ENCODE measurements around the gene DNAH12.

Gene DNAH12

GRCh38 chr3:57544181-57545125 lies at the start of gene DNAH12:
Gene DNAH12, minus strand, starts transcription at chr3:57544344. Its CDS starts 1,474 bp downstream, at chr3:57542870.
- DNase-seq (ENCODE audit: low read depth in 4 of 4, low spot score in 1 of 4), result no peak

- no peak for DNase-seq (ENCODE audit: low read depth in 4 of 4, low spot score in 1 of 4)
These were observed 48.2 kb upstream of the DNAH12 start for GRCh38 chr3:57592306-57592705.

GRCh38 chr3:57587905-57588304 lies 43.8 kb upstream of the DNAH12 start:
- DNase-seq (ENCODE audit: low read depth in 4 of 4, low spot score in 1 of 4), result no peak

DNA sequence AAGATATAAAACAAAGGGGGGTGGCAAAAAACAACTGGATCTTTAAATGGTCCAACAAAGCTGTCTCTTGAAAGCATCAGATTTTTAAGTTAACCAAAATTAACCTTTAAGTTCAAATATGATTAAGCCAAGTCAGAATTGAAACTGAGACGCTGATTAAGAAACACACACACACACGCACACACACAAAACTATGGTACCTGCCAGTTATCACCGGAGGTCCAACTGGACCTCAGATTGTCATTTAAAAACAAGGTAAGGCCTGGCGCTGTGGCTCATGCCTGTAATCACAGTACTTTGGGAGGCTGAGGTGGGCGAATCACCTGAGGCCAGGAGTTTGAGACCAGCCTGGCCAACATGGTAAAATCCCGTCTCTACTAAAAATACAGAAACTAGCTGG lies 42.6 kb upstream of the DNAH12 start:
- no peak for DNase-seq (ENCODE audit: low read depth in 4 of 4, low spot score in 1 of 4)

- no peak for DNase-seq (ENCODE audit: low read depth in 4 of 4, low spot score in 1 of 4)
These were observed 39.4 kb upstream of the DNAH12 start for GRCh38 chr3:57583544-57583943.

GRCh38 chr3:57582474-57583168 lies 38.5 kb upstream of the DNAH12 start:
- no peak for DNase-seq (ENCODE audit: low read depth in 4 of 4, low spot score in 1 of 4)

- no peak for DNase-seq (ENCODE audit: low read depth in 4 of 4, low spot score in 1 of 4)
These were observed 33.7 kb upstream of the DNAH12 start for GRCh38 chr3:57577801-57578200.

GRCh38 chr3:57575966-57576626 lies 32.0 kb upstream of the DNAH12 start:
- DNase-seq (ENCODE audit: low read depth in 4 of 4, low spot score in 1 of 4), result no peak

DNA sequence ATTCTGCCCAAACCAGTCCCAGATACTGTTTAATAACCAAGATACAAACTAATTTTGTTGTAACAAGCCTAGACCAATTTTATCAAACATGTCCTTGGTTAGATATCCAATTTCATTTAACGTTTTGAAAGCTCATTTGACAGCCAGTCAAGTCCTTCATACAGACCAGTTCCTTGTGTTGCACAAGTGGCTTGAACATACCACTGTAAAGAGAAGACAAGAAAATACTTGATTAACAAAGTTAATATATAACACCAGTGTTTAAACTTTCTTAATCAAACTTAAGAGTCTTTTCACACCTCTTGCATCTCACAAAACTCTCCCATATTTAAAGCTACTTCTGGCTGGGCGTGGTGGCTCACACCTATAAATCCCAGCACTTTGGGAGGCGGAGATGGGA lies 28.0 kb upstream of the DNAH12 start:
- no peak for DNase-seq (ENCODE audit: low read depth in 4 of 4, low spot score in 1 of 4)

GRCh38 chr3:57570878-57571277 lies 26.7 kb upstream of the DNAH12 start:
- DNase-seq (ENCODE audit: low read depth in 4 of 4, low spot score in 1 of 4), result no peak

- no peak for DNase-seq (ENCODE audit: low read depth in 4 of 4, low spot score in 1 of 4)
These were observed 25.8 kb upstream of the DNAH12 start for GRCh38 chr3:57569859-57570450.

DNA sequence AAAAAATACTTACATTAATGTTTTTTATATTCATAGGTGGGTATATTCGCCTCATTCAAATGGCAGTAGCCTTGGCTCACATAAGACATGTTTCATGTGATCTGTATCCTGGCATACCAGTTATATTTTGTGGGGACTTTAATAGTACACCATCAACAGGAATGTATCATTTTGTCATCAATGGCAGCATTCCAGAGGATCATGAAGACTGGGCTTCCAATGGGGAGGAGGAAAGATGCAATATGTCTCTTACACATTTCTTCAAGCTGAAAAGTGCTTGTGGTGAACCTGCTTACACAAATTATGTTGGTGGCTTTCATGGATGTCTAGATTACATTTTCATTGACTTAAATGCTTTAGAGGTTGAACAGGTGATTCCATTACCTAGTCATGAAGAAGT lies 15.4 kb upstream of the DNAH12 start:
- no peak for DNase-seq (ENCODE audit: low read depth in 4 of 4, low spot score in 1 of 4)

GRCh38 chr3:57557085-57557537 lies 13.0 kb upstream of the DNAH12 start:
- DNase-seq (ENCODE audit: low read depth in 4 of 4, low spot score in 1 of 4), result peak in 2 of 4 experiments; percentile 8 to 14

DNA sequence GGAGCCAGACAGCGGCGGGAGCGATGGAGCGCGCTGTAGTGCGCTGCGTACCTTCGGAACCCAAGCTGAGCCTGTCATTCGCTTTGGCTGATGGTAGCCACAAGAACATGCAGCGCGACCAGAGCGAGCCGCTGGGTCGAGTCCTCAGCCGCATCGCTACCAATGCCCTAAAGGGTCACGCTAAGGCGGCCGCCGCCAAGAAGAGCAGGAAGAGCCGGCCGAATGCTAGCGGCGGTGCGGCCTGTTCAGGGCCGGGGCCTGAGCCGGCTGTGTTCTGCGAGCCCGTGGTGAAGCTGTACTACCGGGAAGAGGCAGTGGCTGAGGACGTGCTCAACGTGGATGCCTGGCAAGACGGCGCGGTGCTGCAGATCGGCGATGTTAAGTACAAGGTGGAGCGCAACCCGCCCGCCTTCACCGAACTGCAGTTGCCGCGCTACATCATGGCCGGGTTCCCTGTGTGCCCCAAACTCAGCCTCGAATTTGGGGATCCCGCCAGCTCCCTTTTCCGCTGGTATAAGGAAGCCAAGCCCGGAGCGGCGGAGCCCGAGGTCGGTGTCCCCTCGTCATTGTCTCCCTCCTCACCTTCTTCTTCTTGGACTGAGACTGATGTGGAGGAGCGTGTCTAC lies 12.4 kb upstream of the DNAH12 start:
- DNase-seq (ENCODE audit: low read depth in 4 of 4, low spot score in 1 of 4), result peak in 1 of 4 experiments; percentile 8

DNA sequence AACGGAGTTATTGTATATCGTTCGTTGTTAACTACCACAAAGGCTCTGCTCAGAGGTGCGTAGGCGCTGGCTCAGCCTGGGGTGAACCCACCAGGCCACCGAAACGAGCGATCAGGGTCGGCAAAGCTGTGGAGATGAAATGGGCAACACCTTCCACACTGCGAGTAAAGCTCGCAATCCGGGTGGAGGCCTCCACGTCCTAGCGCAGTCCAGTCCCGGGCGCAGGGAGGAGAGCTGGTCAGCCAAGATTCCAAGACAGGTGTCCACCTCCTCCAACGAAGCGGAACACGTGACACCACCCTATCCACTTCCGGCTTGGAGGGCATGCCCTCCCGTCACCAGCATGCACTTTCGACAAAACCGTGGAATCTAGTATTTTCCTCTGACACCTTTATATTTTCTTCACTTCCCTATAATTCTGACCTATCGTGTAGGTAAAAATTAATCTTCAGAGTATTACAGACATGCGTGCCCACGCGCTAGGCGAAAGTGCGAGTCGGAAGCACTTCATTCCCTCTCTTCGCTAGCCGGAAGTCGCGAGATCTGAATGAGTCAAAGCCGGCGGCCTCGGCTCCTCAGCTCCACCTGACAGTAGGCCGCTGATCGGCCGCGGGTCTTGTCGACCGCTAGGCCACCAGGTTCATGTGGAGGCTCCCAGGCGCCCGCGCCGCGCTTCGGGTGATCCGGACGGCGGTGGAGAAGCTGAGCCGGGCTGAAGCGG lies 11.8 kb upstream of the DNAH12 start, which contains the start of gene PDE12:
PDE12 (plus strand) TSS at position 537 of the 721 bp plus-strand sequence; CDS start at position 643, 106 bp downstream.
- peak; percentile 66 to 75 (median 70) for DNase-seq (ENCODE audit: low read depth in 4 of 4, low spot score in 1 of 4)

- DNase-seq (ENCODE audit: low read depth in 4 of 4, low spot score in 1 of 4), result no peak
These were observed 11.2 kb upstream of the DNAH12 start for GRCh38 chr3:57555306-57555705.

GRCh38 chr3:57546616-57547015 lies 2.5 kb upstream of the DNAH12 start:
- DNase-seq (ENCODE audit: low read depth in 4 of 4, low spot score in 1 of 4), result no peak

DNA sequence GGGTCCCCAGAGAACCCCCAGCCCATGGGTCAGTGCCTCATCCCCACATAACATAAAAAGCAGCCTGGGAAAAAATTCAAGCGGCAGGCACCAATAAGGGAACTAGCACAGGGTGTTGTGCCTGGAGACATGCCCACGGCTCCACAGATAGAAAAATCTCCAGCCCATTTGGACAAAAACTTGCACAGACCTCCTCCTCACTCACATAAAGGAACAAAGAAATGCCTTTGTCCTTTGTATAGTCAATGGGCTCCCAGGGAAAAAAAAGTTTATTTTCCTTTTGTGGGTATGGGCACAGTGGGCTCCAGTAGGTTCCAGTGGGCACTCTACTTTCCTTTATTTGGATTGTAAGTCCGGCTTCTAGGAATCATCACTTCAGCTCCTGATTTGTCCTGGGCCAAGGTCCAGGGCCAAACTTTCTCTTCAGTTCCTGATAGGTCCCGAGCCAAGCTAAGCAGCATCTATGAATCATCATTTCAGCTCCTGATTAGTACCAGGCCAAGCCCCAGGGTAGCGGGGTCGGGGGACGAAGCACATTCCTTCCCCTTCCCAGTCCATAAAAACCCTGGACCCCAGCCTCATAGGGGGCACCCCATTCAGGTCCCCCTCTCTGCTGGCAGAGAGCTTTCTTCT lies 1.6 kb upstream of the DNAH12 start:
- no peak for DNase-seq (ENCODE audit: low read depth in 4 of 4, low spot score in 1 of 4)

GRCh38 chr3:57538465-57538864 lies 5.7 kb downstream of the DNAH12 start:
- DNase-seq (ENCODE audit: low read depth in 4 of 4, low spot score in 1 of 4), result no peak
